Adrenal gland (tissue), 12 donors: ENCODE data around the gene TSSK6. TPM values are rescaled to one million over a fixed set of nuclear protein-coding genes. Genes with fewer than 3 reads are reported as not detected.

Experiments used
- DNase-seq, 7 donors: peaks; one replicate each; pipeline ENCODE4 v3.0.0-alpha.2; 2019 to 2020
- H3K27ac ChIP-seq, 5 donors: fragments of 200-600 bp; sonication (generic) in 4 of 5; 1 replicate in 3 of 5; 2 replicates in 2 of 5; pipeline versions ENCODE4 v1.5.1 to v1.8.0; 2016 to 2020; ENCODE audit warnings: mild to moderate bottlenecking in 1 of 5
- H3K27me3 ChIP-seq: fragments of 200-600 bp; 2 replicates; pipeline ENCODE4 v1.8.0; 2021
- H3K36me3 ChIP-seq, 2 donors: fragments of 200-600 bp; replicated peaks in 1 of 2; 1 replicate in 1 of 2; 2 replicates in 1 of 2; pipeline versions ENCODE4 v1.5.1 to v1.8.0; 2018 to 2022
- H3K4me1 ChIP-seq, 2 donors: fragments of 200-600 bp; replicated peaks in 1 of 2; 1 replicate in 1 of 2; 2 replicates in 1 of 2; pipeline versions ENCODE4 v1.5.1 to v1.8.0; 2018 to 2021
- H3K4me3 ChIP-seq, 4 donors: fragments of 200-600 bp; sonication (generic) in 3 of 4; one replicate each; pipeline ENCODE4 v1.5.1; 2016 to 2018
- H3K9me3 ChIP-seq, 3 donors: fragments of 200-600 bp; sonication (generic) in 1 of 3; replicated peaks in 1 of 3; 1 replicate in 2 of 3; 2 replicates in 1 of 3; pipeline versions ENCODE4 v1.5.1 to v1.8.0; 2016 to 2021
- POLR2A ChIP-seq, 2 donors: fragments of 450-650 bp; IDR thresholded peaks; one replicate each; pipeline ENCODE4 v1.6.1; 2017; ENCODE audit warnings: antibody characterized with exemption in 2 of 2, mild to moderate bottlenecking in 2 of 2, moderate library complexity in 1 of 2
- WGBS, 4 donors: extraction: QIAGEN DNeasy Blood & Tissue Kit in 2 of 4; methylation state at CpG; one replicate each; pipeline versions ENCODE4 v1.1.5 to v1.1.7; 2013 to 2017; 5-methylcytosine and 5-hydroxymethylcytosine counted together
- intact Hi-C, 2 donors: fragments of 100-400 bp; cut with DNase I; formaldehyde crosslinking; loops; one replicate each; pipeline versions ENCODE4 v1.14.1 to v1.15.0; 2022 to 2023
- polyA plus RNA-seq, 3 donors: library from polyadenylated mRNA; stranded (reverse); fragments of 200-250 nt in 2 of 3; fragments of 350-450 nt in 1 of 3; fragmentation: Illumina TruSeq in 1 of 3; extraction: RNeasy Lipid Tissue Mini Kit (QIAGEN cat#74804) in 1 of 3; gene quantifications; one replicate each; pipeline ENCODE4 v1.2.3, GENCODE V29; 2013 to 2014
- total RNA-seq, 9 donors: library from RNA; depleted of rRNA in 4 of 9; stranded (reverse); fragments of >200 nt in 4 of 9; fragments of 120-200 nt in 1 of 9; fragmentation: NEBNext Ultra II Directional in 1 of 9; extraction: Animal tissue kit (Norgen Biotek cat#: 25700) in 1 of 9; gene quantifications; one replicate each; pipeline versions ENCODE4 v1.1.0 to v1.2.4, GENCODE V29; 2013 to 2023
- TF ChIP-seq, protein P1 (sequence below), 6 experiments: fragments of 450-650 bp in 4 of 6; fragments of 200-600 bp in 2 of 6; sonication (generic) in 1 of 6; IDR thresholded peaks; 1 replicate in 5 of 6; 2 replicates in 1 of 6; pipeline versions ENCODE4 v1.5.1 to v1.8.0; 2016 to 2021; ENCODE audit warnings: antibody characterized with exemption in 6 of 6, mild to moderate bottlenecking in 2 of 6, moderate library complexity in 1 of 6
- donor health status: healthy with polysubstance abuse.
- donor health status: Bipolar disorder and iron deficiency.
- donor health status: DM: yes; HTN: yes; CAD: no.
- donor health status: DM: no; HTN: no; CAD: no.
- donor health status: DM: no; HTN: no; CAD: no.
- donor health status: DM: yes; HTN: yes; CAD: no.

The TSSK6 gene
- total and polyA plus RNA-seq, 12 donors: 0.37 to 50.5 (median 3.4) TPM; not detected in 1

DNA sequence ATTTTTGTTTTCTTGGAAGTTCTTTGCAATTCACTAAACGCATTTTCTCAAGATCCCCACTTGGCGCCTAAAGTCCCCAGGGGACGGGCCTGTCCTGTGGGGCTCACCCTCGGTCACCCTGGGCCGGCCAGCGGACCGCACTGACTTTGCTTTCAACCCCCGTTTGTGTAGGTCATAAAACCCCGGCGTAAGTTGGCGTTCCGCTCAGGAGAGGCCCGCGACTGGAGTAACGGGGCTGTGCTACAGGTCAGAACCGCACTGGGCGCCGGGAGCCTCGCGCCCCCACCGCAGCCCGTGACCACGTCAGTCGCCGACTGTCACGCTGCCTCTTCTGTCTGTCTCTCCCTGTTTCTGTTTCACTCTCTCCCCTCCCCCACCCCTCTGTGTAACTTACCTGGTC, 13.6 kb downstream of the TSSK6 start:
- WGBS, 4 donors: 94 to 98% (median 96%) methylated on average over 22 to 26 of the region's 26 CpGs
- no peaks in the 10 kb centered on the region for H3K27me3 ChIP-seq
- H3K27ac ChIP-seq: no peak overlapping the region
- H3K4me1 ChIP-seq: no peaks in the 10 kb centered on the region
- DNase-seq: no peak
- intact Hi-C loops: no loop called here
- H3K4me3 ChIP-seq: no peak overlapping the region
- no peak for TF ChIP-seq POLR2A (IDR thresholded peaks at IDR 0.05)
- TF ChIP-seq, protein P1, sequence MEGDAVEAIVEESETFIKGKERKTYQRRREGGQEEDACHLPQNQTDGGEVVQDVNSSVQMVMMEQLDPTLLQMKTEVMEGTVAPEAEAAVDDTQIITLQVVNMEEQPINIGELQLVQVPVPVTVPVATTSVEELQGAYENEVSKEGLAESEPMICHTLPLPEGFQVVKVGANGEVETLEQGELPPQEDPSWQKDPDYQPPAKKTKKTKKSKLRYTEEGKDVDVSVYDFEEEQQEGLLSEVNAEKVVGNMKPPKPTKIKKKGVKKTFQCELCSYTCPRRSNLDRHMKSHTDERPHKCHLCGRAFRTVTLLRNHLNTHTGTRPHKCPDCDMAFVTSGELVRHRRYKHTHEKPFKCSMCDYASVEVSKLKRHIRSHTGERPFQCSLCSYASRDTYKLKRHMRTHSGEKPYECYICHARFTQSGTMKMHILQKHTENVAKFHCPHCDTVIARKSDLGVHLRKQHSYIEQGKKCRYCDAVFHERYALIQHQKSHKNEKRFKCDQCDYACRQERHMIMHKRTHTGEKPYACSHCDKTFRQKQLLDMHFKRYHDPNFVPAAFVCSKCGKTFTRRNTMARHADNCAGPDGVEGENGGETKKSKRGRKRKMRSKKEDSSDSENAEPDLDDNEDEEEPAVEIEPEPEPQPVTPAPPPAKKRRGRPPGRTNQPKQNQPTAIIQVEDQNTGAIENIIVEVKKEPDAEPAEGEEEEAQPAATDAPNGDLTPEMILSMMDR (IDR thresholded peaks at IDR 0.05): no peak
- peaks cover 0 to 81% of the 10 kb centered on the region in 2 donors for H3K36me3 ChIP-seq
- no peaks in the 10 kb centered on the region for H3K9me3 ChIP-seq

DNA sequence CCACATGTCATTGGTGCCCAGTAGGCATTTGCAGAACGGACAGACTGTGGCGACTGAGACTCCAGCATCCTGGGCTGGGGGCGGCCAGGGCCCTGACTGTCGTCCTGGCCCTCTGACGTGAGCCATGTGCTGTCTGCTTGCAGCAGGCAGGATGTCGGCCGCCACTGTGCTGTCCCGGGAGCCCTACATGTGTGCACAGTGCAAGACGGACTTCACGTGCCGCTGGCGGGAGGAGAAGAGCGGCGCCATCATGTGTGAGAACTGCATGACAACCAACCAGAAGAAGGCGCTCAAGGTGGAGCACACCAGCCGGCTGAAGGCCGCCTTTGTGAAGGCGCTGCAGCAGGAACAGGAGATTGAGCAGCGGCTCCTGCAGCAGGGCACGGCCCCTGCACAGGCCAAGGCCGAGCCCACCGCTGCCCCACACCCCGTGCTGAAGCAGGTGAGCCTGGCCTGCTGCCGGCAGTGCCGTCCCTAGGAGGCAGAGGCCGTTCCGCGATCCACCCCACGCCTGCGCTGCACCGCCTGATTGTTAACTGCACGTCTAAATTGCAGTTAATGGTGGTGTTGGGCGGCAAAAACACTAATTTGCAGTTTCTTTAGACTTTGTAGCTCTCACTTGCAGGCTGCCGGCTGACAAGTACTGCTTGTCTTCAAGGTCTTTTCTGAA, 14.2 kb downstream of the TSSK6 start:
- intact Hi-C loops: no loop called here
- no peaks in the 10 kb centered on the region for H3K27me3 ChIP-seq
- H3K27ac ChIP-seq: no peak overlapping the region
- H3K4me1 ChIP-seq: no peaks in the 10 kb centered on the region
- H3K4me3 ChIP-seq: no peak overlapping the region
- H3K36me3 ChIP-seq: peaks cover 0 to 81% of the 10 kb centered on the region in 2 donors
- 88 to 94% (median 91%) methylated on average over 27 to 34 of the region's 34 CpGs for WGBS, 4 donors
- TF ChIP-seq, protein P1 (IDR thresholded peaks at IDR 0.05): no peak
- no peak for TF ChIP-seq POLR2A (IDR thresholded peaks at IDR 0.05)
- H3K9me3 ChIP-seq: no peaks in the 10 kb centered on the region
- DNase-seq: no peak

DNA sequence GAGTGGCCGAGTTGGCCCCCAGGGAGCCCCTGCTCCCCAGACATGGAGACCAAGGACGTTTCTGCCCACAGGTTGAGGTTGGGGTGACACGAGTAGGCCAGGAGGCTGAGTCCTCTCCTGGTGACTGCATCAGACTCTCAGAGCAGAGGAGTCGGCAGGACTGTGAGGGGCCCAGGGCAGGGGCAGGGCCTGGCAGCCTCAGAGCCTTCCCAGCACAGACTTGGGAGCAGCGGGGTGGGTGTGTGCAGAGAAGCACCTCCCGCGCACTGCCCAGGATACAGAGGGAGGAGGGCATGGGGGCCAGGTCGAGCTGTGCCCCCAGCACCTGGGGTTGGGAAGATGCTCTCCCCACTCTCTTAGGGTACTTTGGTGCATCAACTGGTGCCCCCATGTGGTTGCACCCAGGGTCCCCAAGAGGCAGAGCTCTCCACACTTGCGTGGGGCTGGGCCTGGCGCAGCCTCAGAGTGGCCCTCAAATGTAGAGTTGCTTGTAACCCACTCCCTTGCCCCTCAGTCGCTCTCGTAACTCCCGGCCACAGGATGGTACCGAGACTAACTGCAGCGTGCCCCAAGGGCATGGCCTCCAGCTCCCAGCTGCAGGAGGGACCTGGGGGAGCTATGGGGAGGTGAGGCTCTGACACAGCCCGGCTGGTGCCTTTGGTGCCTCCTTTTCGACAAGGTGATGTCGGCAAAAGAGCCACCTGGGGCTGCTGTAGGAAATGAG, 15.9 kb downstream of the TSSK6 start:
- Histone ChIP-seq H3K27me3 (no peaks in the 10 kb centered on the region), H3K27ac (no peak overlapping the region), H3K4me3 (no peak overlapping the region), H3K4me1 (no peaks in the 10 kb centered on the region), H3K36me3 (peaks cover 0 to 83% of the 10 kb centered on the region in 2 donors), H3K9me3 (no peaks in the 10 kb centered on the region)
- WGBS, 4 donors: 78 to 94% (median 82%) methylated on average over 7 to 18 of the region's 18 CpGs
- DNase-seq: no peak
- intact Hi-C loops: no loop called here
- TF ChIP-seq, protein P1 (IDR thresholded peaks at IDR 0.05): no peak
- no peak for TF ChIP-seq POLR2A (IDR thresholded peaks at IDR 0.05)

DNA sequence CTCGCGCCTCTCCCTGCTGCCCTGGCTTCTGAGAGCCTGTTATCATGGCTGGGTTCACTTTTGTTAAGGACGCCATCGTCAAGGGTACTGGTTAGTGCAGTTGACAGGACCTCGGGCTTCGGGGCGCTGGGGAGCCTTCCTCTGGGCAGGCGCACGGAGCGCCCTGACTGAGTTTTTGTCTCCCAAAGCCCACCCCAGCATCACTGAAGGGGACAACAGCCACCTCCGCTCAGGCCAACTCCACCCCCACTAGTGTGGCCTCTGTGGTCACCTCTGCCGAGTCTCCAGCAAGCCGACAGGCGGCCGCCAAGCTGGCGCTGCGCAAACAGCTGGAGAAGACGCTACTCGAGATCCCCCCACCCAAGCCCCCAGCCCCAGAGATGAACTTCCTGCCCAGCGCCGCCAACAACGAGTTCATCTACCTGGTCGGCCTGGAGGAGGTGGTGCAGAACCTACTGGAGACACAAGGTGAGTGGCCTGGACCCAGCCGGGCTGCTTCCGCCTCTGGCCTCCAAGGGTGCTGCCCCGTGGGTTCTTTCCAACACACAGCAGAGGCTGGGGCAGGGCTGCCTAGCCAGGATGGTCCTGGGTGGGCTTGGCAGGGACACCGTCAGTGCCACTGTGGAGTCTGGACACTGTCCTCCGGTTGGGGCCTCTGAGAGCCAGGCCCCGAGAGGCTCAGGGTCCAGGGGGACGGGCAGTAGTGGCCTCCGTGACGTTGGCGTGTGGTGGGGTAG, 16.9 kb downstream of the TSSK6 start:
- peaks cover 0 to 92% of the 10 kb centered on the region in 2 donors for H3K36me3 ChIP-seq
- TF ChIP-seq, protein P1 (IDR thresholded peaks at IDR 0.05): no peak
- no peak for TF ChIP-seq POLR2A (IDR thresholded peaks at IDR 0.05)
- H3K4me3 ChIP-seq: no peak overlapping the region
- no peaks in the 10 kb centered on the region for H3K9me3 ChIP-seq
- no peak overlapping the region for H3K27ac ChIP-seq
- WGBS, 4 donors: 91 to 94% (median 92%) methylated on average over 18 to 33 of the region's 33 CpGs
- no peaks in the 10 kb centered on the region for H3K4me1 ChIP-seq
- intact Hi-C loops: no loop called here
- no peak for DNase-seq
- no peaks in the 10 kb centered on the region for H3K27me3 ChIP-seq
